Gastroesophageal sphincter (tissue), 3 donors: Measurements from ENCODE around the gene APOL2.

Experiments
- CTCF ChIP-seq, 4 experiments: fragments of 200-600 bp in 2 of 4; fragments of 450-650 bp in 2 of 4; sonication (generic) in 1 of 4; IDR thresholded peaks; one replicate each; pipeline ENCODE4 v1.5.1; 2017 to 2019; ENCODE audit warnings: antibody characterized with exemption in 4 of 4, mild to moderate bottlenecking in 2 of 4, moderate library complexity in 2 of 4
- EP300 ChIP-seq: sonication (generic); formaldehyde crosslinking; IDR thresholded peaks from one replicate; pipeline ENCODE4 v1.6.1; 2017; ENCODE audit warnings: antibody characterized with exemption, mild to moderate bottlenecking
- POLR2A ChIP-seq, 2 donors: fragments of 450-650 bp; IDR thresholded peaks; one replicate each; pipeline ENCODE4 v1.6.1; 2017; ENCODE audit warnings: antibody characterized with exemption in 2 of 2, mild to moderate bottlenecking in 2 of 2, moderate library complexity in 1 of 2
- POLR2AphosphoS5 ChIP-seq: sonication (generic); formaldehyde crosslinking; IDR thresholded peaks from one replicate; pipeline ENCODE4 v1.6.1; 2017; ENCODE audit warnings: antibody characterized with exemption

DNA sequence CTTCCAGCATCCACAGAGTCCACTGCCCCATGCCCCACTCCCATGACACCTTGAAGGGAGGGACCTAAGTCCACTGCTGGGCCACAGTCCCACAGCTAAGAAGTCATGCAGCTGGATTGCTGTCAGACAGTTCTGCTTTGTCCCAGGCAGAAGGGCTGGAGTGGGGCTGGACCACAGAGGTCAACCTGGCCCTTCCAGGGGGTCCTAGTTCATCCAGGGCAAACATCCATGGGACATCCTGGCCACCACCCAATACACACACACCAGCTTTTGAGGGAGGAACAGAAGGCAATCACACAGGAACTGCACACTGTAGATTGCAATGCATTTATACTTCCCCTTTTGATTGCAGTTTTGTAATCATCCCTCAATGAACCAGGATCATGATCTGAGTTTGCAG, 26.4 kb downstream of the APOL2 start:
- TF ChIP-seq CTCF (IDR thresholded peaks at IDR 0.05) (no peak), POLR2AphosphoS5 (no peak), POLR2A (IDR thresholded peaks at IDR 0.05) (no peak), EP300 (no peak)
